Thyroid gland (tissue), 4 donors: Measurements from ENCODE around the gene DGKB.

Experiments used
- CTCF ChIP-seq, 6 experiments: fragments of 200-600 bp in 3 of 6; fragments of 450-650 bp in 3 of 6; sonication (generic) in 3 of 6; IDR thresholded peaks; one replicate each; pipeline ENCODE4 v1.5.1; 2016 to 2019; ENCODE audit warnings: antibody characterized with exemption in 6 of 6, mild to moderate bottlenecking in 2 of 6, inconsistent platforms in 1 of 6, moderate library complexity in 1 of 6
- POLR2A ChIP-seq, 2 donors: fragments of 450-650 bp; IDR thresholded peaks; one replicate each; pipeline ENCODE4 v1.6.1; 2017; ENCODE audit warnings: antibody characterized with exemption in 2 of 2, mild to moderate bottlenecking in 2 of 2, moderate library complexity in 1 of 2

- TF ChIP-seq POLR2A (IDR thresholded peaks at IDR 0.05): no peak
- no peak for TF ChIP-seq CTCF (IDR thresholded peaks at IDR 0.05)
Observed at GRCh38 chr7:14851610-14852009, 50.9 kb downstream of the DGKB start.
